Measurements from ENCODE around the gene LRRC8D. TPM values are rescaled to one million over a fixed set of nuclear protein-coding genes. Genes with fewer than 3 reads are reported as not detected.
"Not testable (repeated sequence)": the region's sequence is repeated elsewhere in the genome, so short reads cannot be mapped to it uniquely, and the experiment has no call there.

Gene LRRC8D
- total and polyA plus RNA-seq, 2 of the 4 experiments (the other 2 are of a cell fraction) = 34.1 to 35.3 TPM

- H2BK120ac ChIP-seq (ENCODE audit: low read depth, low read length); DNase-seq; H3K4me1 ChIP-seq (ENCODE audit: control insufficient read depth, insufficient read depth, low read length); H4K8ac ChIP-seq (ENCODE audit: low read depth in 2 of 2, low read length in 2 of 2); H3K4me3 ChIP-seq (ENCODE audit: insufficient read depth, low read depth, low read length); H4K91ac ChIP-seq (ENCODE audit: insufficient read depth, low read depth, low read length); H3K9ac ChIP-seq (ENCODE audit: low read depth, low read length); H3K14ac ChIP-seq (replicated peaks; ENCODE audit: low read depth, low read length); intact Hi-C loops (cut with micrococcal nuclease); BruUV-seq (replicated peaks); H2BK5ac ChIP-seq (ENCODE audit: low read depth, low read length, poor library complexity, severe bottlenecking); H2AFZ ChIP-seq (replicated peaks; ENCODE audit: low read length, poor library complexity); H3K9me1 ChIP-seq (ENCODE audit: insufficient read depth, low read length); H3K9me3 ChIP-seq (ENCODE audit: control insufficient read depth, insufficient read depth, low read length); H3K79me1 ChIP-seq (ENCODE audit: low read depth in 1 of 2, low read length in 2 of 2); H2BK15ac ChIP-seq (ENCODE audit: low read depth, low read length); H3K56ac ChIP-seq (ENCODE audit: extremely low read depth, insufficient read depth, low read length); H4K20me1 ChIP-seq (ENCODE audit: insufficient read depth, low read length); H3K23ac ChIP-seq (ENCODE audit: low read depth, low read length); ATAC-seq (ENCODE audit: low read depth); H3K27me3 ChIP-seq (ENCODE audit: control insufficient read depth, insufficient read depth, low read length); H2BK20ac ChIP-seq (ENCODE audit: low read depth, low read length); dilution Hi-C loops (cut with HindIII; ENCODE audit: low sequenced_read_pairs, unreplicated experiment); H3K27ac ChIP-seq (ENCODE audit: insufficient read depth, low read length); H4K5ac ChIP-seq (ENCODE audit: low read depth, low read length); H2AK5ac ChIP-seq (ENCODE audit: low read depth, low read length); H3K4me2 ChIP-seq (ENCODE audit: low read depth, low read length); CTCF ChIA-PET; H2AK9ac ChIP-seq (replicated peaks; ENCODE audit: low read depth, low read length, poor library complexity); H3K36me3 ChIP-seq (ENCODE audit: control insufficient read depth, insufficient read depth, low read length); H3K4ac ChIP-seq (ENCODE audit: low read depth, low read length); POLR2A ChIA-PET (ENCODE audit: unreplicated experiment); H3K18ac ChIP-seq (ENCODE audit: low read depth, low read length): not testable (repeated sequence)
- in situ Hi-C loops (cut with MboI; ENCODE audit: low sequenced_read_pairs) = loop anchor here (25.0 kb wide), 1 partner anchor 496 kb away; no protein-coding TSS in a partner anchor
- WGBS, 2 experiments (ENCODE audit: extremely low coverage in 2 of 2, insufficient read length in 1 of 2) = no CpG with 5 or more reads among the region's 2 CpGs
Measured at GRCh38 chr1:89982846-89983245, 162.0 kb downstream of the LRRC8D start.

GRCh38 chr1:89984564-89985116 lies 163.8 kb downstream of the LRRC8D start:
- H2BK20ac ChIP-seq (ENCODE audit: low read depth, low read length); H4K91ac ChIP-seq (ENCODE audit: insufficient read depth, low read depth, low read length); H3K4me2 ChIP-seq (ENCODE audit: low read depth, low read length); H3K18ac ChIP-seq (ENCODE audit: low read depth, low read length); H3K4ac ChIP-seq (ENCODE audit: low read depth, low read length); H2BK120ac ChIP-seq (ENCODE audit: low read depth, low read length); H2BK15ac ChIP-seq (ENCODE audit: low read depth, low read length); H4K8ac ChIP-seq (ENCODE audit: low read depth in 2 of 2, low read length in 2 of 2); H2AFZ ChIP-seq (replicated peaks; ENCODE audit: low read length, poor library complexity); H3K27me3 ChIP-seq (ENCODE audit: control insufficient read depth, insufficient read depth, low read length); H4K20me1 ChIP-seq (ENCODE audit: insufficient read depth, low read length); POLR2A ChIA-PET (ENCODE audit: unreplicated experiment); H3K4me3 ChIP-seq (ENCODE audit: insufficient read depth, low read depth, low read length); H2BK5ac ChIP-seq (ENCODE audit: low read depth, low read length, poor library complexity, severe bottlenecking); dilution Hi-C loops (cut with HindIII; ENCODE audit: low sequenced_read_pairs, unreplicated experiment); H2AK9ac ChIP-seq (replicated peaks; ENCODE audit: low read depth, low read length, poor library complexity); H3K4me1 ChIP-seq (ENCODE audit: control insufficient read depth, insufficient read depth, low read length); H3K9me1 ChIP-seq (ENCODE audit: insufficient read depth, low read length); ATAC-seq (ENCODE audit: low read depth); H3K79me1 ChIP-seq (ENCODE audit: low read depth in 1 of 2, low read length in 2 of 2); CTCF ChIA-PET; H2AK5ac ChIP-seq (ENCODE audit: low read depth, low read length); BruUV-seq (replicated peaks); DNase-seq; H4K5ac ChIP-seq (ENCODE audit: low read depth, low read length); H3K36me3 ChIP-seq (ENCODE audit: control insufficient read depth, insufficient read depth, low read length); H3K27ac ChIP-seq (ENCODE audit: insufficient read depth, low read length); H3K23ac ChIP-seq (ENCODE audit: low read depth, low read length); H3K56ac ChIP-seq (ENCODE audit: extremely low read depth, insufficient read depth, low read length); H3K14ac ChIP-seq (replicated peaks; ENCODE audit: low read depth, low read length); H3K9me3 ChIP-seq (ENCODE audit: control insufficient read depth, insufficient read depth, low read length); H3K9ac ChIP-seq (ENCODE audit: low read depth, low read length): not testable (repeated sequence)
- intact Hi-C loops (cut with micrococcal nuclease) (loop anchor here (5.0 kb wide), 2 partner anchors 77 to 162 kb away; partner anchors contain the start of gene LRRC8D), in situ Hi-C loops (cut with MboI; ENCODE audit: low sequenced_read_pairs) (loop anchor here (25.0 kb wide), 1 partner anchor 497 kb away; no protein-coding TSS in a partner anchor)
- WGBS, 2 experiments (ENCODE audit: extremely low coverage in 2 of 2, insufficient read length in 1 of 2) = 94% methylated on average over 3 of the region's 33 CpGs; no CpG with 5 or more reads in 1 of the 2 experiments
